CD4-positive, alpha-beta memory T cell (primary cell): Measurements from ENCODE around the gene ATP9A. TPM values are rescaled to one million over a fixed set of nuclear protein-coding genes. Genes with fewer than 3 reads are reported as not detected.

ENCODE experiments used
- CTCF ChIA-PET: fragments of 350-600 bp; sonication (Branson Sonifier 250); formaldehyde crosslinking; loops from one replicate; lab custom pipeline; 2021; ENCODE audit warnings: inconsistent platforms; ENCODE audit not compliant: partially characterized antibody; lab: Charles Lee
- POLR2A ChIA-PET: fragments of 350-600 bp; sonication (Branson Sonifier 250); formaldehyde crosslinking; loops from one replicate; lab custom pipeline; 2021; ENCODE audit not compliant: partially characterized antibody; lab: Charles Lee
- DNase-seq, 5 donors: peaks; one replicate each; pipeline versions ENCODE4 v3.0.0 to v3.0.0-alpha.2; 2020 to 2022; ENCODE audit warnings: mixed read lengths in 1 of 5
- H3K27ac ChIP-seq: one replicate; pipeline ENCODE4 v1.7.0; 2013; ENCODE audit warnings: low read depth, low read length
- H3K27me3 ChIP-seq: 2 replicates; pipeline ENCODE4 v1.7.0; 2013; ENCODE audit warnings: mild to moderate bottlenecking, low read length, moderate library complexity; ENCODE audit not compliant: insufficient read depth
- H3K36me3 ChIP-seq: 2 replicates; pipeline ENCODE4 v1.7.0; 2013; ENCODE audit warnings: mild to moderate bottlenecking, low read length, moderate library complexity; ENCODE audit not compliant: insufficient read depth
- H3K4me1 ChIP-seq: 2 replicates; pipeline ENCODE4 v1.7.0; 2013; ENCODE audit warnings: mild to moderate bottlenecking, low read length, moderate library complexity; ENCODE audit not compliant: insufficient read depth
- H3K4me3 ChIP-seq, 2 donors: one replicate each; pipeline ENCODE4 v1.7.0; 2013; ENCODE audit warnings: low read length in 2 of 2, mild to moderate bottlenecking in 1 of 2
- H3K9me3 ChIP-seq, 2 donors: one replicate each; pipeline ENCODE4 v1.7.0; 2013; ENCODE audit warnings: low read length in 2 of 2, control low read depth in 1 of 2; ENCODE audit not compliant: control insufficient read depth in 1 of 2
- H3K27ac Mint-ChIP-seq, 7 donors: one replicate each; pipeline ENCODE4 v1.8.0; 2020 to 2021; ENCODE audit warnings: mixed read lengths in 7 of 7, mild to moderate bottlenecking in 6 of 7, inconsistent platforms in 3 of 7, moderate library complexity in 3 of 7
- H3K27me3 Mint-ChIP-seq, 2 donors: one replicate each; pipeline ENCODE4 v1.8.0; 2020 to 2021; ENCODE audit warnings: mixed read lengths in 2 of 2
- H3K36me3 Mint-ChIP-seq, 2 donors: one replicate each; pipeline ENCODE4 v1.8.0; 2020 to 2021; ENCODE audit warnings: mixed read lengths in 2 of 2, inconsistent platforms in 1 of 2, mild to moderate bottlenecking in 1 of 2
- H3K4me1 Mint-ChIP-seq, 4 donors: one replicate each; pipeline ENCODE4 v1.8.0; 2020 to 2021; ENCODE audit warnings: mixed read lengths in 4 of 4, mild to moderate bottlenecking in 1 of 4
- H3K4me3 Mint-ChIP-seq, 8 donors: one replicate each; pipeline ENCODE4 v1.8.0; 2020 to 2021; ENCODE audit warnings: mixed read lengths in 8 of 8, mild to moderate bottlenecking in 7 of 8, moderate library complexity in 6 of 8, inconsistent platforms in 3 of 8
- H3K9me3 Mint-ChIP-seq, 8 donors: one replicate each; pipeline ENCODE4 v1.8.0; 2020 to 2021; ENCODE audit warnings: mixed read lengths in 8 of 8, mild to moderate bottlenecking in 5 of 8, inconsistent platforms in 3 of 8, moderate library complexity in 1 of 8
- intact Hi-C: fragments of 100-400 bp; cut with micrococcal nuclease; formaldehyde crosslinking; loops from one replicate; pipeline ENCODE4 v1.15.1; 2023
- polyA plus RNA-seq, 2 donors: library from polyadenylated mRNA; unstranded; fragments of 300-500 nt; fragmentation: Illumina TruSeq; gene quantifications; one replicate each; pipeline ENCODE4 v1.2.3, GENCODE V29; 2021
- total RNA-seq, 2 experiments: library from RNA; stranded (reverse); gene quantifications; one replicate each; pipeline ENCODE4 v1.2.3, GENCODE V29; 2021

ATP9A gene
- total and polyA plus RNA-seq, 4 experiments from 2014 or later: 0.14 to 1.0 (median 0.32) TPM

GRCh38 chr20:51596668-51597388, 171.4 kb downstream of the ATP9A start:
- Mint-ChIP-seq H3K36me3 (no peaks in the 10 kb centered on the region), H3K27ac (no peak overlapping the region)
- POLR2A ChIA-PET: interaction anchor here (0.9 to 2.8 kb wide), 2 partner anchors 15 to 210 kb away, joined by 3 to 12 read pairs; no protein-coding TSS in a partner anchor

DNA sequence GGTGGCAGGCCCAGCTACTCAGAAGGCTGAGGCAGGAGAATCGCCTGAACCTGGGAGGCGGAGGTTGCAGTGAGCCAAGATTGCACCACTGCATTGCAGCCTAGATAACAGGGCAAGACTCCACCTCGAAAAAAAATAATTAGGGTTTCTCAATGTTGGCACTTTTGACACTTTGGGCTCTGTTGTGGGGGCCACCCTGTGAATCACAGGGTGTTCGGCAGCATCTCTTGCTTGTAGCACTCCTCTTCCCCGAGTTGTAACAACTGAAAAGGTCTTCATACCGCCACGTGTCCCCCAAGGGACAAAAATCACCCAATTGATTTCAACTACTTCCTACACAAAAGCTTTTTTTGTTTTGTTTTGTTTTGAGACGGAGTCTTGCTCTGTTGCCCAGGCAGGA, 172.4 kb downstream of the ATP9A start:
- Histone ChIP-seq H3K9me3 (no peaks in the 10 kb centered on the region), H3K27ac (no peak overlapping the region), H3K4me3 (no peak overlapping the region), H3K36me3 (no peaks in the 10 kb centered on the region), H3K27me3 (no peaks in the 10 kb centered on the region), H3K4me1 (peaks cover 10% of the 10 kb centered on the region)
- ChIA-PET CTCF (interaction anchor here (0.9 to 4.8 kb wide), 26 partner anchors 9 to 608 kb away, joined by 3 to 85 read pairs (median 8); no protein-coding TSS in a partner anchor), POLR2A (interaction anchor here (1.0 to 2.8 kb wide), 4 partner anchors 54 to 209 kb away, joined by 4 to 13 read pairs (median 8); partner anchors contain the start of gene NFATC2)
- no peak for DNase-seq
- Mint-ChIP-seq H3K27ac (no peak overlapping the region), H3K4me3 (no peak overlapping the region), H3K36me3 (no peaks in the 10 kb centered on the region), H3K27me3 (peaks cover 3 to 8% of the 10 kb centered on the region in 2 donors), H3K4me1 (peaks cover 6 to 12% (median 8%) of the 10 kb centered on the region in 4 donors), H3K9me3 (no peaks in the 10 kb centered on the region)
- intact Hi-C loops: loop anchor here (1.0 to 10.0 kb wide), 8 partner anchors 29 to 608 kb away; partner anchors contain the start of gene NFATC2

More at GRCh38 chr20:51596668-51597388, 171.4 kb downstream of the ATP9A start:
- H3K4me3 ChIP-seq: no peak overlapping the region
- Mint-ChIP-seq H3K27me3 (peaks cover 3 to 8% of the 10 kb centered on the region in 2 donors), H3K4me1 (peaks cover 6 to 12% (median 8%) of the 10 kb centered on the region in 4 donors), H3K9me3 (no peaks in the 10 kb centered on the region), H3K4me3 (no peak overlapping the region)
- H3K27ac ChIP-seq: no peak overlapping the region
- DNase-seq: no peak
- H3K27me3 ChIP-seq: no peaks in the 10 kb centered on the region
- H3K9me3 ChIP-seq: no peaks in the 10 kb centered on the region
- H3K36me3 ChIP-seq: no peaks in the 10 kb centered on the region
- H3K4me1 ChIP-seq: peaks cover 10% of the 10 kb centered on the region
- CTCF ChIA-PET: interaction anchor here (0.7 to 4.8 kb wide), 14 partner anchors 13 to 608 kb away, joined by 3 to 85 read pairs (median 10); no protein-coding TSS in a partner anchor
- intact Hi-C loops: loop anchor here (5.0 to 10.0 kb wide), 2 partner anchors 95 to 372 kb away; no protein-coding TSS in a partner anchor

DNA sequence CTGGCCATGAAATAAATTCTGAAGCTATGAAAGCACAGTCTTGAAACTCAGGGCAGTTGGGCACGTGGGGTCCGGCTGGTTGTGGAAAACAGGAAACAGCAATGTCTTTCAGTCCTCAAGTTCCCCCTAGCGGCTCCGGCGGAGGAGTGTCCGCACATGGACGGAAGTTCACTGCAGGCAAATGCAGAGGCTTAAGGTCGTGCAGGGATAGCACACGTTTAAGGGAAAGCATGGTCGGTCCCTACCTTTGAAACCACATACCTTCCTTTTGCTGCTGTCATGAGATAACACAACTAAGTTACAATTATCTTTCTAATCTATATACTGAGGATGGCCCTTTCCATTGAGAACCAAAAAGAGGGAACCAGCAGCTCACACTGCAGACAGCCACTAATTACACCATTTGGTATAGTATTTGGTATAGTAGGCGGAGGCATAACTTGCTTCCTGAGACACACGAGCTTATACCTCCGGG, 173.1 kb downstream of the ATP9A start:
- Mint-ChIP-seq H3K27ac (peak overlapping the region in 3 of 7 donors; percentile 27 to 68 (median 38)), H3K36me3 (no peaks in the 10 kb centered on the region), H3K27me3 (peaks cover 3 to 6% of the 10 kb centered on the region in 2 donors), H3K9me3 (no peaks in the 10 kb centered on the region), H3K4me3 (peak overlapping the region in 7 of 8 donors; percentile 4 to 63 (median 36)), H3K4me1 (peaks cover 6 to 12% (median 8%) of the 10 kb centered on the region in 4 donors)
- peak; percentile 62 to 72 (median 69) for DNase-seq
- no peaks in the 10 kb centered on the region for H3K9me3 ChIP-seq
- no peak overlapping the region for H3K4me3 ChIP-seq
- no peaks in the 10 kb centered on the region for H3K36me3 ChIP-seq
- POLR2A ChIA-PET: interaction anchor here (1.0 to 2.8 kb wide), 5 partner anchors 53 to 223 kb away, joined by 3 to 13 read pairs (median 4); partner anchors contain the start of gene NFATC2
- H3K27me3 ChIP-seq: no peaks in the 10 kb centered on the region
- no peak overlapping the region for H3K27ac ChIP-seq
- intact Hi-C loops: loop anchor here (1.0 to 10.0 kb wide), 8 partner anchors 30 to 608 kb away; partner anchors contain the start of gene NFATC2
- CTCF ChIA-PET: interaction anchor here (0.7 to 4.8 kb wide), 45 partner anchors 9 to 607 kb away, joined by 3 to 85 read pairs (median 5); partner anchors contain the start of gene NFATC2
- peaks cover 10% of the 10 kb centered on the region for H3K4me1 ChIP-seq

DNA sequence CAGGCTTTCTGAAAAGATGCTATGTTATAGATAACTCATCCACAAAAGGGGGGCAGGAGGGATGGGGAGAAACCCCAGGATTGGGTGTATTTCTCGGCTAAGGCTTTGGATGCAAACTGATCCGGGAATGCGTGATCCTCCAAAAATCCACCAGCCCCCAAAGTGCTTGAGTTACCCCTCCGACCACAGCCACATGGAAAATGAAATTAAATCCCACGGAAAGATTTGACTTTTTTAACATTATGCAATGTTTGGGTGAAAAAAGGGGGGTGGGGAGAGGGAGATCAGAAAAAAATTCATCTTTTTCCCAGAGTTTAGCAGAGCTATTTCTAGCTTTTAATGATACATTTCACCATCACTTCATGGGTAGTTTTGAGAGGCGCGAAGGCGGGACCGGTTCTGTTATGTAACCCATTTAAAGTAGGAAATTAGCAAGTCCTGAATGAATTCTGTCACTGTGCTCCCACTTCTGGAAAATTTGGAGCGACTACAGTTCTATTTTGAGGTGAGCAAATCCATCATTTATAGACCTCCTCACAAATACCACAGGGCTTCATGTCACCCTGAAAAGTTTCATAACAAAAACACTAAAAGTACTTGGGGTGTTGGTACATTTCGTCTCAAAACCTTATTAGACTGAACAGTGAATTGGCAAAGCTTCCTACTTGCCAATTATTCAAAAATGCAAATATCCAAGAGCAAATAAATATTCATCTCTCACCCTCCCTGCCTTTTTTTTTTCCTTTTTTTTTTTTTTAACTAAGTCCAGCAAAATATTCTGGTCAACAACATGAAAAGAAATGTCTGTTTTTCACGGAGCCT, 173.7 kb downstream of the ATP9A start:
- DNase-seq: no peak
- peak overlapping the region in 7 of 8 donors; percentile 4 to 63 (median 36) for H3K4me3 Mint-ChIP-seq

GRCh38 chr20:51593584-51593983, 174.6 kb downstream of the ATP9A start:
- no peak overlapping the region for H3K4me3 ChIP-seq
- no peaks in the 10 kb centered on the region for H3K27me3 ChIP-seq
- peaks cover 6 to 12% (median 8%) of the 10 kb centered on the region in 4 donors for H3K4me1 Mint-ChIP-seq
- CTCF ChIA-PET: interaction anchor here (1.0 to 1.1 kb wide), 2 partner anchors 20 to 209 kb away, joined by 3 read pairs; no protein-coding TSS in a partner anchor
- DNase-seq: no peak
- no peaks in the 10 kb centered on the region for H3K9me3 Mint-ChIP-seq
- H3K36me3 ChIP-seq: no peaks in the 10 kb centered on the region
- H3K4me1 ChIP-seq: peaks cover 10% of the 10 kb centered on the region
- intact Hi-C loops: loop anchor here (10.0 kb wide), 1 partner anchor 369 kb away; no protein-coding TSS in a partner anchor
- POLR2A ChIA-PET: no interaction called here
- H3K27me3 Mint-ChIP-seq: peaks cover 1 to 3% of the 10 kb centered on the region in 2 donors
- H3K9me3 ChIP-seq: no peaks in the 10 kb centered on the region
- H3K4me3 Mint-ChIP-seq: no peak overlapping the region
- no peaks in the 10 kb centered on the region for H3K36me3 Mint-ChIP-seq
- H3K27ac ChIP-seq: no peak overlapping the region
- H3K27ac Mint-ChIP-seq: peak overlapping the region in 2 of 7 donors; percentile 1 to 55

More for the DNA sequence above, 173.7 kb downstream of the ATP9A start:
- intact Hi-C loops: loop anchor here (1.0 to 10.0 kb wide), 8 partner anchors 30 to 607 kb away; partner anchors contain the start of gene NFATC2
- peaks cover 10% of the 10 kb centered on the region for H3K4me1 ChIP-seq
- Mint-ChIP-seq H3K4me1 (peaks cover 6 to 12% (median 8%) of the 10 kb centered on the region in 4 donors), H3K36me3 (no peaks in the 10 kb centered on the region), H3K27me3 (peaks cover 3 to 4% of the 10 kb centered on the region in 2 donors), H3K27ac (peak overlapping the region in 4 of 7 donors; percentile 16 to 68 (median 32)), H3K9me3 (no peaks in the 10 kb centered on the region)
- H3K27me3 ChIP-seq: no peaks in the 10 kb centered on the region
- no peaks in the 10 kb centered on the region for H3K9me3 ChIP-seq
- H3K27ac ChIP-seq: no peak overlapping the region
- ChIA-PET POLR2A (interaction anchor here (1.0 to 2.8 kb wide), 5 partner anchors 53 to 222 kb away, joined by 3 to 13 read pairs (median 4); partner anchors contain the start of gene NFATC2), CTCF (interaction anchor here (0.7 to 4.8 kb wide), 43 partner anchors 8 to 607 kb away, joined by 3 to 85 read pairs (median 6); partner anchors contain the start of gene NFATC2)
- H3K4me3 ChIP-seq: no peak overlapping the region
- H3K36me3 ChIP-seq: no peaks in the 10 kb centered on the region

DNA sequence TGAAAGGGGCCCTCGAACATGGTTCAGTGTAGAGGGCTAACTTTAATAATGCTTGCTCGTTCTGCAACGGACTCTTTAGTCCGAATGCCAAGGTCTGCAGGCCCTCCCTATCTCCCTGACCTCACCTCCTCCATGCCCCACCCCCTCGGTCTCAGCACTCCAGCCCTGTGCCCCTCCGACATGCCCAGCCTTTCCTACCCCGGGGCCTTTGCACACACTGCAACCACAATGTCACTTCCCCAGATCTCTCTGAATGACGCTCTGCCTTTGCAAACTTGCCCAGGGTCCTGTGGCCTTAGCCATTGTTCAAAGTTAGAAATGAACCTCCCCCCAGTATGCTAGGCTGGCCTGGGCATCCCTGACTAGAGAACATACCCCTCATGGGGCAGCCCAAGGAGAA, 175.6 kb downstream of the ATP9A start:
- Histone ChIP-seq H3K9me3 (no peaks in the 10 kb centered on the region), H3K27me3 (no peaks in the 10 kb centered on the region), H3K4me1 (peaks cover 10% of the 10 kb centered on the region), H3K27ac (no peak overlapping the region), H3K4me3 (no peak overlapping the region), H3K36me3 (no peaks in the 10 kb centered on the region)
- H3K4me3 Mint-ChIP-seq: no peak overlapping the region
- H3K9me3 Mint-ChIP-seq: no peaks in the 10 kb centered on the region
- ChIA-PET CTCF (interaction anchor here (1.1 kb wide), 1 partner anchor 208 kb away, joined by 3 read pairs; no protein-coding TSS in a partner anchor), POLR2A (no interaction called here)
- peaks cover 6 to 14% (median 9%) of the 10 kb centered on the region in 4 donors for H3K4me1 Mint-ChIP-seq
- DNase-seq: no peak
- no peaks in the 10 kb centered on the region for H3K36me3 Mint-ChIP-seq
- intact Hi-C loops: loop anchor here (10.0 kb wide), 1 partner anchor 368 kb away; no protein-coding TSS in a partner anchor
- peak overlapping the region in 2 of 7 donors; percentile 15 to 70 for H3K27ac Mint-ChIP-seq
- H3K27me3 Mint-ChIP-seq: peaks cover 1 to 3% of the 10 kb centered on the region in 2 donors
